HCT116 (cell line): Measurements from ENCODE around the gene LRRFIP1. TPM values are rescaled to one million over a fixed set of nuclear protein-coding genes. Genes with fewer than 3 reads are reported as not detected.

Experiments
- ATAC-seq: fragments of 200-7000 bp; cut with Tn5 transposase; 2 replicates; pipeline ENCODE4 v1.9.1; 2020; ENCODE audit warnings: mild to moderate bottlenecking, moderate library complexity
- BruUV-seq: library from RNA; stranded (reverse); fragments of 400-500 nt; replicated peaks from 2 replicates; lab custom pipeline; 2021; lab: Mats Ljungman, UMichigan
- CTCF ChIA-PET: fragments of 300-600 bp; sonication (Branson Sonifier 250); formaldehyde crosslinking; loops from one replicate; lab custom pipeline; 2021; ENCODE audit warnings: antibody characterized with exemption; lab: Charles Lee
- POLR2A ChIA-PET: fragments of 300-600, 350-600 bp; sonication (Branson Sonifier 250); formaldehyde crosslinking; loops from one replicate; lab custom pipeline; 2021; ENCODE audit warnings: antibody characterized with exemption; lab: Charles Lee
- RAD21 ChIA-PET, 2 experiments: fragments of 300-600 bp; sonication (Branson Sonifier 250); formaldehyde crosslinking; loops; one replicate each; lab custom pipeline; 2023; ENCODE audit warnings: low total read pairs in 2 of 2; ENCODE audit not compliant: uncharacterized antibody in 2 of 2, unreplicated experiment in 2 of 2, low non-redundant PET in 1 of 2; lab: Charles Lee
- DNase-seq: peaks from one replicate; pipeline ENCODE4 v3.0.0-alpha.2; 2010; ENCODE audit warnings: low read depth, low spot score
- H2AFZ ChIP-seq: fragments of 200-600 bp; shearing (Covaris generic), sonication (generic); 2 replicates; pipeline ENCODE4 v1.6.1; 2017; ENCODE audit warnings: low read depth, mixed run types, mixed read lengths, antibody characterized with exemption, low read length; ENCODE audit not compliant: poor library complexity, severe bottlenecking
- H3K27ac ChIP-seq: 2 replicates; pipeline ENCODE4 v1.5.1; 2012; ENCODE audit warnings: low read depth, low read length
- H3K27me3 ChIP-seq: fragments of 200-600 bp; sonication (generic); 2 replicates; pipeline ENCODE4 v1.6.1; 2016; ENCODE audit warnings: mixed run types, low read length, mixed read lengths; ENCODE audit not compliant: insufficient read depth
- H3K36me3 ChIP-seq, 2 experiments: fragments of 200-500 bp in 1 of 2; fragments of 200-600 bp in 1 of 2; sonication (Bioruptor generic) in 1 of 2; sonication (generic) in 1 of 2; 2 replicates each; pipeline versions ENCODE4 v1.5.1 to v1.6.1; 2014 to 2016; ENCODE audit warnings: low read length in 2 of 2, inconsistent platforms in 1 of 2, mixed read lengths in 1 of 2, mixed run types in 1 of 2; ENCODE audit not compliant: insufficient read depth in 2 of 2, control insufficient read depth in 1 of 2
- H3K4me1 ChIP-seq, 2 experiments: fragments of 200-600 bp in 1 of 2; sonication (generic) in 1 of 2; 2 replicates each; pipeline versions ENCODE4 v1.5.1 to v1.6.1; 2012 to 2017; ENCODE audit warnings: low read length in 2 of 2, inconsistent platforms in 1 of 2, mild to moderate bottlenecking in 1 of 2, mixed read lengths in 1 of 2, mixed run types in 1 of 2, moderate library complexity in 1 of 2; ENCODE audit not compliant: insufficient read depth in 2 of 2, control insufficient read depth in 1 of 2
- H3K4me2 ChIP-seq: fragments of 200-600 bp; sonication (generic); 2 replicates; pipeline ENCODE4 v1.6.1; 2017; ENCODE audit warnings: mixed run types, low read length, mixed read lengths
- H3K4me3 ChIP-seq, 2 experiments: fragments of 200-600 bp in 1 of 2; sonication (generic) in 1 of 2; replicated peaks in 1 of 2; 2 replicates each; pipeline ENCODE4 v1.5.1; 2011 to 2016; ENCODE audit warnings: low read length in 2 of 2, control low read depth in 1 of 2, low read depth in 1 of 2, mild to moderate bottlenecking in 1 of 2, mixed read lengths in 1 of 2, mixed run types in 1 of 2
- H3K79me2 ChIP-seq: fragments of 200-600 bp; sonication (generic); 2 replicates; pipeline ENCODE4 v1.6.1; 2017; ENCODE audit warnings: mild to moderate bottlenecking, mixed run types, low read length, moderate library complexity, mixed read lengths; ENCODE audit not compliant: insufficient read depth
- H3K9ac ChIP-seq: fragments of 200-600 bp; sonication (generic); 2 replicates; pipeline ENCODE4 v1.6.1; 2016; ENCODE audit warnings: low read length, mixed read lengths
- H3K9me2 ChIP-seq: fragments of 200-600 bp; sonication (generic), shearing (Covaris generic); 2 replicates; pipeline ENCODE4 v1.6.1; 2017; ENCODE audit warnings: mixed run types, mild to moderate bottlenecking, moderate library complexity; ENCODE audit not compliant: insufficient read depth
- H3K9me3 ChIP-seq, 2 experiments: fragments of 200-500 bp in 1 of 2; fragments of 200-600 bp in 1 of 2; sonication (Bioruptor generic) in 1 of 2; sonication (generic) in 1 of 2; 2 replicates each; pipeline ENCODE4 v1.6.1; 2014 to 2017; ENCODE audit warnings: low read length in 2 of 2, mixed read lengths in 2 of 2, inconsistent platforms in 1 of 2, low read depth in 1 of 2, mild to moderate bottlenecking in 1 of 2, mixed run types in 1 of 2, moderate library complexity in 1 of 2; ENCODE audit not compliant: control insufficient read depth in 1 of 2, insufficient read depth in 1 of 2
- H4K20me1 ChIP-seq: fragments of 200-600 bp; sonication (generic), shearing (Covaris generic); 2 replicates; pipeline ENCODE4 v1.6.1; 2017; ENCODE audit warnings: mixed run types, mild to moderate bottlenecking, moderate library complexity; ENCODE audit not compliant: insufficient read depth
- EGR1 ChIP-seq: IDR thresholded peaks from 2 replicates; pipeline ENCODE4 v1.6.1; 2012; ENCODE audit warnings: low read depth
- POLR2AphosphoS5 ChIP-seq: IDR thresholded peaks from 2 replicates; pipeline ENCODE4 v1.6.1; 2011; ENCODE audit warnings: mild to moderate bottlenecking, low read depth, low read length, moderate library complexity
- RAD21 ChIP-seq: IDR thresholded peaks from 2 replicates; pipeline ENCODE4 v1.6.1; 2012; ENCODE audit warnings: low read depth, mild to moderate bottlenecking
- SIN3A ChIP-seq: IDR thresholded peaks from 2 replicates; pipeline ENCODE4 v1.6.1; 2012; ENCODE audit warnings: low read depth
- YY1 ChIP-seq: IDR thresholded peaks from 2 replicates; pipeline ENCODE4 v1.6.1; 2011; ENCODE audit warnings: low read length, low read depth, moderate library complexity, mild to moderate bottlenecking; ENCODE audit not compliant: insufficient replicate concordance; ENCODE audit errors: extremely low read depth
- intact Hi-C: fragments of 100-400 bp; cut with micrococcal nuclease; formaldehyde crosslinking; loops from 2 replicates; pipeline ENCODE4 v1.10.0; 2022
- total RNA-seq: library from RNA; stranded (reverse); gene quantifications from one replicate; pipeline ENCODE4 v1.2.1, GENCODE V29; 2021; ENCODE audit not compliant: unreplicated experiment
- TF ChIP-seq, protein P1 (sequence below): IDR thresholded peaks from 2 replicates; pipeline ENCODE4 v1.6.1; 2012; ENCODE audit warnings: low read depth
- TF ChIP-seq, protein P2 (sequence below): IDR thresholded peaks from 2 replicates; pipeline ENCODE4 v1.6.1; 2011; ENCODE audit warnings: mild to moderate bottlenecking, low read length, moderate library complexity; ENCODE audit not compliant: insufficient replicate concordance; ENCODE audit errors: extremely low read depth
- TF ChIP-seq, protein P3 (sequence below), 3 experiments: fragments of 200-600 bp in 1 of 3; sonication (generic) in 1 of 3; IDR thresholded peaks in 2 of 3; conservative IDR thresholded peaks in 1 of 3; 2 replicates each; pipeline ENCODE4 v1.5.1; 2012 to 2017; ENCODE audit warnings: low read depth in 2 of 3, low read length in 2 of 3, antibody characterized with exemption in 1 of 3, borderline replicate concordance in 1 of 3, control low read depth in 1 of 3, mild to moderate bottlenecking in 1 of 3, mixed read lengths in 1 of 3, mixed run types in 1 of 3, moderate library complexity in 1 of 3; ENCODE audit not compliant: insufficient read depth in 1 of 3

The LRRFIP1 gene
- total RNA-seq, 1 experiment from 2014 or later = 76.9 TPM

DNA sequence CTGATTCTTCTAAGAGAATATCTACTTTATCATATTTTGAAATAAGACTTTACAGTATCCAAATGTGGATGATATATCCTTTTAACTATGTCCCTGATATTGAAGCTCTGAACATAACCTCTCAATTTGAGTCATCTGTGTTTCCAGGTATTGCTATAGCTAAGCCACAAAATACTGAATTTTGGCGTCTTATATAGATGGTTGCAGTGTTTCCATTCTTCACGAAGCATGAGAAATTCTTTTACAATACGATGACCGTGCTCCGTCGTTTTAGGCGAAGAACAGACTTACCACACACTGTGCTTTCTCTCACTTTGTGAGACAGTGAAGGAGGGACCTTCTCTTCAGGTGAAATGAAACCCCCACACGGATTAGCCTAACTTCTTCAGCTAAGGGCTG is 45.3 kb downstream of the LRRFIP1 start (continued):
- TF ChIP-seq, protein P1, sequence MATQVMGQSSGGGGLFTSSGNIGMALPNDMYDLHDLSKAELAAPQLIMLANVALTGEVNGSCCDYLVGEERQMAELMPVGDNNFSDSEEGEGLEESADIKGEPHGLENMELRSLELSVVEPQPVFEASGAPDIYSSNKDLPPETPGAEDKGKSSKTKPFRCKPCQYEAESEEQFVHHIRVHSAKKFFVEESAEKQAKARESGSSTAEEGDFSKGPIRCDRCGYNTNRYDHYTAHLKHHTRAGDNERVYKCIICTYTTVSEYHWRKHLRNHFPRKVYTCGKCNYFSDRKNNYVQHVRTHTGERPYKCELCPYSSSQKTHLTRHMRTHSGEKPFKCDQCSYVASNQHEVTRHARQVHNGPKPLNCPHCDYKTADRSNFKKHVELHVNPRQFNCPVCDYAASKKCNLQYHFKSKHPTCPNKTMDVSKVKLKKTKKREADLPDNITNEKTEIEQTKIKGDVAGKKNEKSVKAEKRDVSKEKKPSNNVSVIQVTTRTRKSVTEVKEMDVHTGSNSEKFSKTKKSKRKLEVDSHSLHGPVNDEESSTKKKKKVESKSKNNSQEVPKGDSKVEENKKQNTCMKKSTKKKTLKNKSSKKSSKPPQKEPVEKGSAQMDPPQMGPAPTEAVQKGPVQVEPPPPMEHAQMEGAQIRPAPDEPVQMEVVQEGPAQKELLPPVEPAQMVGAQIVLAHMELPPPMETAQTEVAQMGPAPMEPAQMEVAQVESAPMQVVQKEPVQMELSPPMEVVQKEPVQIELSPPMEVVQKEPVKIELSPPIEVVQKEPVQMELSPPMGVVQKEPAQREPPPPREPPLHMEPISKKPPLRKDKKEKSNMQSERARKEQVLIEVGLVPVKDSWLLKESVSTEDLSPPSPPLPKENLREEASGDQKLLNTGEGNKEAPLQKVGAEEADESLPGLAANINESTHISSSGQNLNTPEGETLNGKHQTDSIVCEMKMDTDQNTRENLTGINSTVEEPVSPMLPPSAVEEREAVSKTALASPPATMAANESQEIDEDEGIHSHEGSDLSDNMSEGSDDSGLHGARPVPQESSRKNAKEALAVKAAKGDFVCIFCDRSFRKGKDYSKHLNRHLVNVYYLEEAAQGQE = no peak
- TF ChIP-seq SIN3A = no peak
- no peak for TF ChIP-seq POLR2AphosphoS5
- TF ChIP-seq, protein P2, sequence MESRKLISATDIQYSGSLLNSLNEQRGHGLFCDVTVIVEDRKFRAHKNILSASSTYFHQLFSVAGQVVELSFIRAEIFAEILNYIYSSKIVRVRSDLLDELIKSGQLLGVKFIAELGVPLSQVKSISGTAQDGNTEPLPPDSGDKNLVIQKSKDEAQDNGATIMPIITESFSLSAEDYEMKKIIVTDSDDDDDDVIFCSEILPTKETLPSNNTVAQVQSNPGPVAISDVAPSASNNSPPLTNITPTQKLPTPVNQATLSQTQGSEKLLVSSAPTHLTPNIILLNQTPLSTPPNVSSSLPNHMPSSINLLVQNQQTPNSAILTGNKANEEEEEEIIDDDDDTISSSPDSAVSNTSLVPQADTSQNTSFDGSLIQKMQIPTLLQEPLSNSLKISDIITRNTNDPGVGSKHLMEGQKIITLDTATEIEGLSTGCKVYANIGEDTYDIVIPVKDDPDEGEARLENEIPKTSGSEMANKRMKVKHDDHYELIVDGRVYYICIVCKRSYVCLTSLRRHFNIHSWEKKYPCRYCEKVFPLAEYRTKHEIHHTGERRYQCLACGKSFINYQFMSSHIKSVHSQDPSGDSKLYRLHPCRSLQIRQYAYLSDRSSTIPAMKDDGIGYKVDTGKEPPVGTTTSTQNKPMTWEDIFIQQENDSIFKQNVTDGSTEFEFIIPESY = no peak

DNA sequence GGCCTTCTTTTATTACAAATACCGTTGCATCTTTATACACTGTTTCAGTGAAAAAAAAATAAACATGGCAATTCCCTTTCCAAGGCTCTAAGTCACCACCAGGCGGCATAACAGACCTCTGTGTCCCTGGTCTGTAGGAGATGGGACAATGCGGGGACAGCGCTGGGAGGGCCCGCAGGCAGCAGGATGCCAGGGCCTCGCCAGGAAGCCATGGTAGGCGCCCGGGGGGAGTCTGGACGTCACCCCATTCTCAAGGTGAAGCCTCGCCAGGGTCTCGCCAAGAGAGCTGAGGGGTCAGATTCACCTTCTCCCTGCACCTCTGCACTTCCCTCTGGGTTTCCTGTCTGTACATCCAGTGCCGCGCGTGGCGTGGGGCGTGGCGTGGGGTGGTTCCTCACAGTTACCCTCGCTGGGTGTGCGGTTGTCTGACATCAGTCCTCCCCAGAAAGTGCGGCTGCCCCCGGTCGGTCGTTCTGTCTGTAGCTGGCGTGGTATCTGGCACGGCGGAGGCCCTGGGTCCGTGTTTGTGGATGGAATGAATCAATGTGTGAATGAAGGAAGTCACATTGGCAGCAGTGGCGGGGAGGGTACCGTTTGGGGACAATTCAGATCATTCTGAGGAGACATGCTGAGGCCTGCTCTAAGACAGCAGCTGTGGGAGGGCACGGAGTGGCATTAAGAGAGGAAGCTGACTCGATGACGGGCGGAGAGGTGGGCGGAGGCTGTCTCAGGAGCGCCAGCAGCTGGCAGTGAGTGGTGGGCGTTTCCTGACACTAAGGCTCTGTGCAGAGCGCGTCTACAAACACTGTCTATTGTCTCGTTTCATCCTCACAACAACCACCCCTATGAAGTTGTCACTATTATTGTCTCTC is 46.0 kb downstream of the LRRFIP1 start:
- no TSS peak for BruUV-seq
- POLR2A ChIA-PET = no interaction called here
- Histone ChIP-seq H3K27me3 (peaks cover 5% of the 10 kb centered on the region; the same call in 1 of the 2 replicates), H4K20me1 (no peaks in the 10 kb centered on the region), H3K4me2 (peak overlapping the region; percentile 98), H3K36me3 (no peaks in the 10 kb centered on the region), H3K9ac (peak overlapping the region; percentile 27), H3K79me2 (no peaks in the 10 kb centered on the region), H3K27ac (no peak overlapping the region; the same call in 1 of the 2 replicates), H3K4me3 (peak overlapping the region; percentile 52 to 64), H3K4me1 (peaks cover 5 to 21% of the 10 kb centered on the region in 2 experiments), H3K9me3 (no peaks in the 10 kb centered on the region), H3K9me2 (no peaks in the 10 kb centered on the region), H2AFZ (peak overlapping the region; percentile 89)
- RAD21 ChIA-PET = interaction anchor here (1.0 to 2.2 kb wide), 4 partner anchors 19 to 101 kb away, joined by 3 to 7 read pairs (median 5); no protein-coding TSS in a partner anchor
- CTCF ChIA-PET = interaction anchor here (0.6 to 4.9 kb wide), 17 partner anchors 10 to 590 kb away, joined by 3 to 70 read pairs (median 4); partner anchors contain the start of gene RAB17
- ATAC-seq (peak; percentile 93), DNase-seq (peak; percentile 75)
- intact Hi-C loops = loop anchor here (1.0 kb wide), 2 partner anchors 72 to 101 kb away; no protein-coding TSS in a partner anchor
- TF ChIP-seq, protein P1 = no peak
- peak; percentile 97 for TF ChIP-seq RAD21
- peak; percentile 51 for TF ChIP-seq YY1
- TF ChIP-seq, protein P3, sequence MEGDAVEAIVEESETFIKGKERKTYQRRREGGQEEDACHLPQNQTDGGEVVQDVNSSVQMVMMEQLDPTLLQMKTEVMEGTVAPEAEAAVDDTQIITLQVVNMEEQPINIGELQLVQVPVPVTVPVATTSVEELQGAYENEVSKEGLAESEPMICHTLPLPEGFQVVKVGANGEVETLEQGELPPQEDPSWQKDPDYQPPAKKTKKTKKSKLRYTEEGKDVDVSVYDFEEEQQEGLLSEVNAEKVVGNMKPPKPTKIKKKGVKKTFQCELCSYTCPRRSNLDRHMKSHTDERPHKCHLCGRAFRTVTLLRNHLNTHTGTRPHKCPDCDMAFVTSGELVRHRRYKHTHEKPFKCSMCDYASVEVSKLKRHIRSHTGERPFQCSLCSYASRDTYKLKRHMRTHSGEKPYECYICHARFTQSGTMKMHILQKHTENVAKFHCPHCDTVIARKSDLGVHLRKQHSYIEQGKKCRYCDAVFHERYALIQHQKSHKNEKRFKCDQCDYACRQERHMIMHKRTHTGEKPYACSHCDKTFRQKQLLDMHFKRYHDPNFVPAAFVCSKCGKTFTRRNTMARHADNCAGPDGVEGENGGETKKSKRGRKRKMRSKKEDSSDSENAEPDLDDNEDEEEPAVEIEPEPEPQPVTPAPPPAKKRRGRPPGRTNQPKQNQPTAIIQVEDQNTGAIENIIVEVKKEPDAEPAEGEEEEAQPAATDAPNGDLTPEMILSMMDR (IDR thresholded peaks at IDR 0.05 in 2 of 3, conservative IDR thresholded peaks at IDR 0.05 in 1 of 3; ENCODE audit: borderline replicate concordance in 1 of 3, insufficient read depth in 1 of 3, low read depth in 2 of 3, low read length in 2 of 3) = peak; percentile 74 to 95 (median 83)
- TF ChIP-seq EGR1 = peak; percentile 56
